ENCODE results near the gene CLTCL1.
"Not testable (repeated sequence)": the region's sequence is repeated elsewhere in the genome, so short reads cannot be mapped to it uniquely, and the experiment has no call there.

Gene CLTCL1

GRCh38 chr22:19291580-19292457 is at the start of gene CLTCL1:
Gene CLTCL1, minus strand, starts transcription at chr22:19291719. Its CDS starts 78 bp downstream, at chr22:19291641.
- peak; percentile 76 to 93 (median 90) for DNase-seq

- no peak for DNase-seq
Observed at GRCh38 chr22:19337137-19337536, 45.6 kb upstream of the CLTCL1 start.

GRCh38 chr22:19336133-19337075 is 44.9 kb upstream of the CLTCL1 start:
- DNase-seq: no peak

GRCh38 chr22:19331975-19332374 is 40.5 kb upstream of the CLTCL1 start:
- DNase-seq: no peak

GRCh38 chr22:19331474-19331873 is 40.0 kb upstream of the CLTCL1 start:
- DNase-seq: no peak

- DNase-seq: no peak
Observed at GRCh38 chr22:19330865-19331418, 39.4 kb upstream of the CLTCL1 start.

- not testable (repeated sequence) for DNase-seq
Observed at GRCh38 chr22:19330205-19330604, 38.7 kb upstream of the CLTCL1 start.

GRCh38 chr22:19329454-19329853 is 37.9 kb upstream of the CLTCL1 start:
- DNase-seq: no peak

- DNase-seq: peak; percentile 26 to 45 (median 33)
Observed at GRCh38 chr22:19325296-19325948, 33.9 kb upstream of the CLTCL1 start.

GRCh38 chr22:19323420-19323819 is 31.9 kb upstream of the CLTCL1 start:
- DNase-seq: not testable (repeated sequence)

GRCh38 chr22:19321757-19322156 is 30.2 kb upstream of the CLTCL1 start:
- no peak for DNase-seq

- DNase-seq: not testable (repeated sequence)
Observed at GRCh38 chr22:19320136-19320535, 28.6 kb upstream of the CLTCL1 start.

GRCh38 chr22:19319281-19319680 is 27.8 kb upstream of the CLTCL1 start:
- no peak for DNase-seq

GRCh38 chr22:19317865-19318264 is 26.3 kb upstream of the CLTCL1 start:
- no peak for DNase-seq

GRCh38 chr22:19307872-19308271 is 16.4 kb upstream of the CLTCL1 start:
- DNase-seq: no peak

- DNase-seq: not testable (repeated sequence)
Observed at GRCh38 chr22:19306535-19306934, 15.0 kb upstream of the CLTCL1 start.

- DNase-seq: no peak
Observed at GRCh38 chr22:19304547-19304946, 13.0 kb upstream of the CLTCL1 start.

- no peak for DNase-seq
Observed at GRCh38 chr22:19303785-19304184, 12.3 kb upstream of the CLTCL1 start.

GRCh38 chr22:19295733-19296132 is 4.2 kb upstream of the CLTCL1 start:
- no peak for DNase-seq

GRCh38 chr22:19292458-19293230 is 1.1 kb upstream of the CLTCL1 start:
- DNase-seq: peak; percentile 6 to 22 (median 7)

- peak in 2 of 3 donors; percentile 45 to 54 for DNase-seq
Observed at GRCh38 chr22:19291218-19291579, 320 bp downstream of the CLTCL1 start.
